T1000 (cell line): ENCODE results near the gene ADGRL3.
"Not testable (repeated sequence)": the region's sequence is repeated elsewhere in the genome, so short reads cannot be mapped to it uniquely, and the experiment has no call there.

Experiments used
- DNase-seq: peaks from one replicate; lab custom pipeline; 2025; ENCODE audit warnings: mixed read lengths; lab: John Stamatoyannopoulos, UW

The ADGRL3 gene

DNA sequence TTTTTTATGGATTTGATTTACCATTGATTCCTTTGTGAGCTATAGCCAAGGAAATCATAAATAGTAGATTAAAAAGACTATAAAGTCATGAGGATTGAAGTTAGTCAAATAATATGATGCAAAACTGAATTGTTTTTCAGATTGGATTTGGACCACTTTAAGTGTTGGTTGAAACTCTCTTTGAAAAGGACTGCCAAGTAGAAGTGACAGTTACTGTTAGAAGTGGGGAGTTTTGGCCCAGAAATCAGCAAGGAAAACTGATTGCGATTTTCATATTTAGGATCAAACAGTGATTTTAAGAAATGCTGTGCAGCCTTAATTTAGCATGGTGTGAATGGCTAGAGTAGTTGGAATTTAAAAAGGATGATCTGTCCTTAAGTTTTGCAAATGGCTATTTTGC is 4.9 kb downstream of the ADGRL3 start:
- DNase-seq: no peak

- not testable (repeated sequence) for DNase-seq
Observed at GRCh38 chr4:61207156-61207555, 7.0 kb downstream of the ADGRL3 start.

DNA sequence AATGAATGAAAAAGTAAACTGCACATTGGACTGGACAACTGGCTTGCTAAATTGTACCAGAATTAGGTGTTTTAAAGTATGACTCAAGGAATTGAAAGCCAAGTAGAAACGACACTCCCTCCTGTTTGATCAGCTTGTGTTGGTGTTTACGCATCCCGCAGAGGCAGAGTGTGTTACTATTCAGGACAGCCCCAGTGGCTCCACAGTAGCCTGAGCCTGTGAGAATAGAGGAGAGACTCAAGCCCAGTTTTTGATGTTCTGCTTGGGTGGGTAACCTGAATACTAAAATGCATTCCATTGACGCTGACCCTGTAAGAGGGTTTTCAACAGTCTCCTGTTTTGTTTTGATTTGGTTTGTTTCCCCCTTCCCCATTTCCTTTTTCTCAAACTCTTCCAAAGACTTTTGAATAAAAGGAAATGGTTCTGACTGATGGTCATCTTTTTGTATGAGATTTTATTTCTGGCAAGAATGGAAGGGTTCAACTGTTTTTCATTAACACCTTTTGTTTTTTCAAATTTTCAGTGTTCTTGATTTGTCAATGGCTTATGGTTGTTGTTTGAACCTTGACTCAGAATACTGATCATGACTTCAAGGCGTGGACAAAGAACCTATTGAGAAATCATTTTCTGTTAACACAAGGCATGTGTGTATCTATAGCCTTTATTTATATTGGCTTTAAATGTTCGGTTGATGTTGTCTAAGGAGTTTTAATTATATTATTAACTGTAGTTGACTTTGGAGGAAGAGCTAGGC is 10.2 kb downstream of the ADGRL3 start:
- DNase-seq: no peak

- no peak for DNase-seq
Observed at GRCh38 chr4:61211781-61212180, 11.7 kb downstream of the ADGRL3 start.

- no peak for DNase-seq
Observed at GRCh38 chr4:61212788-61213187, 12.7 kb downstream of the ADGRL3 start.

- DNase-seq: no peak
Observed at GRCh38 chr4:61214680-61215079, 14.6 kb downstream of the ADGRL3 start.

GRCh38 chr4:61217222-61217621 is 17.1 kb downstream of the ADGRL3 start:
- no peak for DNase-seq

DNA sequence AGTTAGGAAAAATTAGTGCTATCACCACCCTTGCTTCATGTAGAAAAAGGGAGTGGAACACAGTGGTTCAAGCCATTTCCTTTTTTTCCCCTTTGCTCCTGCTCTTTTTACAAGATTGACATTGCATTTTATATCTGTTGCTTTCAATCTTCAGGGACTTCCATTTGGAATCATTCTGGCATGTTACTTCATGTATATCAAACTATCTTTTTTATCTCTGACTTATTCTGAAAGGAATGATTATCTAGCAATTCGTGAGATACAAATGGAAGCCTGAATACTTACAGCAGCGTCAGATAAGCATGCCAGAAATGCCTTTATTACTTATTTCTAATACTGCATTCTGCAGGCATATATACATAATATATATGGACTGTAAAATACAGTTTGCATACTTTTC is 20.4 kb downstream of the ADGRL3 start:
- DNase-seq: no peak

- no peak for DNase-seq
Observed at GRCh38 chr4:61223385-61223784, 23.3 kb downstream of the ADGRL3 start.

DNA sequence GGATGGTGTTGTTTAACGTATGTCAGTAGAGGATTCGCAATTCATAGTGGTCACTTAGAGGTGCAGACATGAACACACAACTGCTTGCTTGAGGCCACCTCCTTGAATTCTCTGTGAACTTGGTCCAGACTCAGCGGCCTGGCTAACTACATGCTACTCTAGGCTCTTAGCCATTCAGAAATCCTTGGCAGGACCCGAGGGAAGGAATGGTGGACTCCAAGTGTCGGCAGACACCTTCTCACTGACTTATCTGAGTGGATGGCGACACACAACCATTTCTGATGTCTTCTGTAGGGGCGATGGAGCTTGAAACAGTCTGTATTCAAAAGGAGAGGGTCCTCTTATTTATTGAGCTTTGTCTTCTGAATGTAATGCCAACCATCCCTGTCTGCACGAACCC is 24.4 kb downstream of the ADGRL3 start:
- no peak for DNase-seq

GRCh38 chr4:61225656-61226055 is 25.5 kb downstream of the ADGRL3 start:
- no peak for DNase-seq

DNA sequence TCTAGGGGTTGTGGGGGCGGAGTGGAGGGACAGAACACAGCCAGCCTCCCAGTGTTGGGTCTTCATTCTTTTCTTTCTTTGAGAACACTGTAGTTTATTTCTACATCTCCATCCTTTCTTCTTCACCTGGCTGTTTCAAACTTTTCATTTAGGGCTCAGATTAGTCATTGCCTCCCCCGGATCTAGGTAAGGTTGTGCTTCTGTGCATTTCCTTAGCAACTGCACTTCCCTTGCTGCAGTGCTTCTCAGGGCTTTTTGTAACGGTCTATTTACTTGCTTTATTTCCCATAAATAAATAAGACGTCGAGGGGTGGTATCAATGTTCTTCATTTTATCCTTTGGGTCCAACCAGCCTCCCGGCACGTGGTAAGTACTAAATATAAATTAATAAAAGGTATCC is 31.3 kb downstream of the ADGRL3 start:
- DNase-seq: no peak

- DNase-seq: no peak
Observed at GRCh38 chr4:61239250-61239649, 39.1 kb downstream of the ADGRL3 start.

GRCh38 chr4:61243962-61244361 is 43.8 kb downstream of the ADGRL3 start:
- DNase-seq: no peak

GRCh38 chr4:61245069-61245714 is 45.1 kb downstream of the ADGRL3 start:
- no peak for DNase-seq

DNA sequence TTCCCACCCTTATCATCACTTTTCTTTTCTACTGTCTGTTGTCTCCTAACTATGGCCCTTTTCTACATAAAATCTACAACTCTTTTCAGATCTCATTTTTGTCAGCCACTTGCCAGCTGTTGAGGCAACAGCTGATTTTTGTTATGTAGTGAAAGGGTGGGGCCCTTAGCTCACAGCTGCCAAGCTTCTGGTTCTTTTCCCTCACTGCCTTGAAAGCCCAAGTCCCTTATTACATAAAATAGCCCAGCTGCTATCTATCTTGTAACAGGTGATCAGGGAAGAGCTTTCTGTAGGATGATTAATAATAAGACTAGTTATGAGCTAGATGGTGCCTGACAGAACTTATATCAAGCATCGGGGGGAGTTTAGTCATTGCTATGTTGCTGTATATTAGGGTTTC is 45.9 kb downstream of the ADGRL3 start:
- no peak for DNase-seq

GRCh38 chr4:61248705-61249104 is 48.6 kb downstream of the ADGRL3 start:
- DNase-seq: no peak

DNA sequence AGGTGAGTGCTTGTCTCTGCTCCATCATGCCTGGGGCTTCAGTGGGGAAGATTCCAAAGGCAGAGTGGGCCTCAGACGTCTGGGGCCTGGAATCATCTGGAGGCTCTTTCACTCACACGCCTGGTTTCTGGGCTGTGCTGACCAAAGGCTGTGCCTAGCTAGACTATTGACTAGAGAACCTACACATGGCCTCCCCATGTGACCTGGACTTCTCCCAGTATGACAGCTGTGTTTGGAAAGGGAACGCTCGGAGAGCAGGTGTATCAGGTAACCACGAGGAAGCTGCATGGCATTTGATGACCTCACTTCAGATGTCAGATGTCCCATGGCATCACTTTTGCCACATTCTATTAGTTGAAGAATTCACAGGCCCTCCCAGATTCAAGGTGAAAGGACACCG is 51.0 kb downstream of the ADGRL3 start:
- no peak for DNase-seq

DNA sequence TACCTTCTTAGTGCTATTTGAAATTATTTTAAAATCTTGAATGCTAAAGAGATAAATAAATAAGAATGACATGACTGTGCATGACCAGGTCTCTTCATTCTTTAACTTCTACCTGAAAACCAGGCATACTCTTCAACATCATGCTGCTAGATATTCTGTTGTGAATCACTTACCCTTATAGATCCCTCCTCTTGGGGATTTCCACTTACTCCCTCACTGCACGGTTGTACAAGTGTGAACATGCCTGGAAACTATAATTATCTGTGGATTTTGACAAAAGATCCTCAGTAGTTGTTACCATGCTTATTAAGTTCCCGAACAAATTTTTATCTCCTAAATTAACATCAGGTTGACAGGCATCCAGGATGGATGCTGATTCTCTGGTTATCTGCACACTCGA is 54.3 kb downstream of the ADGRL3 start:
- DNase-seq: no peak

- DNase-seq: no peak
Observed at GRCh38 chr4:61273233-61273632, 73.1 kb downstream of the ADGRL3 start.

DNA sequence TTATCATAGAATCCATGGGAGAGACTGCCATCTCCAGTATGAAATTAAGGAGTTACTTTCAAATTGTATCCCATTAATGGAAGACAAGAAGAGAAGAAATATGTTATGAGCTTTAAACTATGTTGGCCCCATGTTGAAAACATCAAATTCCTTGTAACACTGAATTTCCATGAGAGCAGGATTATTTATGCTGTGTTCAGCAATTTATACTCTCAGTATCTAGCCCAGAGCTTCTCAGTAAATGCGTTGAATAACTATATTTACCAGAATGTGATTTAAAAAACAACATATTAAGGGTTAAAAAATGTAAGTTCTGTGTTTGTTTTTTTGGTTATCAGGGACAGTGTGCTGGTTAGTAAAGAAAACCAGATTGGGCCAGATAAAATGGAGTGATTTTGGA is 74.2 kb downstream of the ADGRL3 start:
- no peak for DNase-seq

- no peak for DNase-seq
Observed at GRCh38 chr4:61275241-61275640, 75.1 kb downstream of the ADGRL3 start.

GRCh38 chr4:61276029-61276428 is 75.9 kb downstream of the ADGRL3 start:
- no peak for DNase-seq
